HCT116 (cell line): ENCODE measurements around the gene TIAM2.

Source experiments
- EGR1 ChIP-seq: IDR thresholded peaks from 2 replicates; pipeline ENCODE4 v1.6.1; 2012; ENCODE audit warnings: low read depth
- EZH2 ChIP-seq: fragments of 200-600 bp; sonication (generic); IDR thresholded peaks from 2 replicates; pipeline ENCODE4 v1.6.1; 2017; ENCODE audit warnings: antibody characterized with exemption, mixed run types
- EZH2phosphoT487 ChIP-seq: fragments of 200-600 bp; IDR thresholded peaks from 2 replicates; pipeline ENCODE4 v1.6.1; 2018; ENCODE audit warnings: antibody characterized with exemption, borderline replicate concordance
- FOSL1 ChIP-seq: IDR thresholded peaks from 2 replicates; pipeline ENCODE4 v1.6.1; 2012; ENCODE audit warnings: low read depth
- POLR2A ChIP-seq: IDR thresholded peaks from 2 replicates; pipeline ENCODE4 v1.7.0; 2011; ENCODE audit warnings: borderline replicate concordance; ENCODE audit not compliant: insufficient read depth, insufficient read length; ENCODE audit errors: extremely low read depth
- POLR2AphosphoS5 ChIP-seq: IDR thresholded peaks from 2 replicates; pipeline ENCODE4 v1.6.1; 2011; ENCODE audit warnings: mild to moderate bottlenecking, low read depth, low read length, moderate library complexity
- RAD21 ChIP-seq: IDR thresholded peaks from 2 replicates; pipeline ENCODE4 v1.6.1; 2012; ENCODE audit warnings: low read depth, mild to moderate bottlenecking
- REST ChIP-seq: IDR thresholded peaks from 2 replicates; pipeline ENCODE4 v1.6.1; 2012; ENCODE audit warnings: low read depth
- YY1 ChIP-seq: IDR thresholded peaks from 2 replicates; pipeline ENCODE4 v1.6.1; 2011; ENCODE audit warnings: low read length, low read depth, moderate library complexity, mild to moderate bottlenecking; ENCODE audit not compliant: insufficient replicate concordance; ENCODE audit errors: extremely low read depth
- TF ChIP-seq, protein P1 (sequence below), 3 experiments: fragments of 200-600 bp in 1 of 3; sonication (generic) in 1 of 3; IDR thresholded peaks in 2 of 3; conservative IDR thresholded peaks in 1 of 3; 2 replicates each; pipeline ENCODE4 v1.5.1; 2012 to 2017; ENCODE audit warnings: low read depth in 2 of 3, low read length in 2 of 3, antibody characterized with exemption in 1 of 3, borderline replicate concordance in 1 of 3, control low read depth in 1 of 3, mild to moderate bottlenecking in 1 of 3, mixed read lengths in 1 of 3, mixed run types in 1 of 3, moderate library complexity in 1 of 3; ENCODE audit not compliant: insufficient read depth in 1 of 3
- TF ChIP-seq, protein P2 (sequence below): IDR thresholded peaks from 2 replicates; pipeline ENCODE4 v1.6.1; 2012

GRCh38 chr6:155150967-155151671 is 156.0 kb downstream of the TIAM2 start:
- TF ChIP-seq, protein P1, sequence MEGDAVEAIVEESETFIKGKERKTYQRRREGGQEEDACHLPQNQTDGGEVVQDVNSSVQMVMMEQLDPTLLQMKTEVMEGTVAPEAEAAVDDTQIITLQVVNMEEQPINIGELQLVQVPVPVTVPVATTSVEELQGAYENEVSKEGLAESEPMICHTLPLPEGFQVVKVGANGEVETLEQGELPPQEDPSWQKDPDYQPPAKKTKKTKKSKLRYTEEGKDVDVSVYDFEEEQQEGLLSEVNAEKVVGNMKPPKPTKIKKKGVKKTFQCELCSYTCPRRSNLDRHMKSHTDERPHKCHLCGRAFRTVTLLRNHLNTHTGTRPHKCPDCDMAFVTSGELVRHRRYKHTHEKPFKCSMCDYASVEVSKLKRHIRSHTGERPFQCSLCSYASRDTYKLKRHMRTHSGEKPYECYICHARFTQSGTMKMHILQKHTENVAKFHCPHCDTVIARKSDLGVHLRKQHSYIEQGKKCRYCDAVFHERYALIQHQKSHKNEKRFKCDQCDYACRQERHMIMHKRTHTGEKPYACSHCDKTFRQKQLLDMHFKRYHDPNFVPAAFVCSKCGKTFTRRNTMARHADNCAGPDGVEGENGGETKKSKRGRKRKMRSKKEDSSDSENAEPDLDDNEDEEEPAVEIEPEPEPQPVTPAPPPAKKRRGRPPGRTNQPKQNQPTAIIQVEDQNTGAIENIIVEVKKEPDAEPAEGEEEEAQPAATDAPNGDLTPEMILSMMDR (IDR thresholded peaks at IDR 0.05 in 2 of 3, conservative IDR thresholded peaks at IDR 0.05 in 1 of 3; ENCODE audit: borderline replicate concordance in 1 of 3, insufficient read depth in 1 of 3, low read depth in 2 of 3, low read length in 2 of 3), result no peak
- TF ChIP-seq EGR1 (no peak), POLR2A (no peak), POLR2AphosphoS5 (no peak), FOSL1 (no peak), RAD21 (no peak), EZH2 (no peak), YY1 (no peak), REST (no peak), EZH2phosphoT487 (no peak)
- TF ChIP-seq, protein P2, sequence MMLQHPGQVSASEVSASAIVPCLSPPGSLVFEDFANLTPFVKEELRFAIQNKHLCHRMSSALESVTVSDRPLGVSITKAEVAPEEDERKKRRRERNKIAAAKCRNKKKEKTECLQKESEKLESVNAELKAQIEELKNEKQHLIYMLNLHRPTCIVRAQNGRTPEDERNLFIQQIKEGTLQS, result no peak
